Measurements from ENCODE around the gene PGBD2. TPM values are rescaled to one million over a fixed set of nuclear protein-coding genes. Genes with fewer than 3 reads are reported as not detected.

Gene PGBD2
- total and polyA plus RNA-seq, 9 of the 15 experiments (the other 6 are each of a cell fraction or from before 2014, with no cell fraction given) = 11.9 to 21.8 (median 14.7) TPM

GRCh38 chr1:248926401-248927182, 20.6 kb downstream of the PGBD2 start (continued):
- TF ChIP-seq IRF2 (CRISPR knock-in tag; IDR thresholded peaks at IDR 0.05) (no peak), STAT5B (CRISPR knock-in tag; IDR thresholded peaks at IDR 0.05) (no peak), BDP1 (IDR thresholded peaks at IDR 0.05; ENCODE audit: insufficient read depth, insufficient read length) (no peak), SFPQ (IDR thresholded peaks at IDR 0.05; ENCODE audit: low read depth, low read length) (no peak), CBX5 (IDR thresholded peaks at IDR 0.05; ENCODE audit: borderline replicate concordance, low read depth) (no peak), NFXL1 (CRISPR knock-in tag; IDR thresholded peaks at IDR 0.05) (no peak), PCBP1 (IDR thresholded peaks at IDR 0.05; ENCODE audit: low read depth, low read length, poor library complexity, severe bottlenecking) (no peak), TFE3 (CRISPR knock-in tag; IDR thresholded peaks at IDR 0.05) (no peak), TAF9B (IDR thresholded peaks at IDR 0.05; ENCODE audit: partially characterized antibody) (no peak), CGGBP1 (CRISPR knock-in tag; IDR thresholded peaks at IDR 0.05) (no peak), JUND (IDR thresholded peaks at IDR 0.05; ENCODE audit: borderline replicate concordance, low read depth, low read length) (peak; percentile 88), JUND (tag; IDR thresholded peaks at IDR 0.05; ENCODE audit: borderline replicate concordance, low read depth, low read length) (peak; percentile 83; the same call in 2 of the 3 replicates), FOXP1 (CRISPR knock-in tag; IDR thresholded peaks at IDR 0.05) (no peak), HDAC8 (tag; IDR thresholded peaks at IDR 0.05) (no peak), CHD1 (IDR thresholded peaks at IDR 0.05; ENCODE audit: low read length) (no peak), L3MBTL2 (IDR thresholded peaks at IDR 0.05) (peak; percentile 47), ZNF395 (CRISPR knock-in tag; IDR thresholded peaks at IDR 0.05) (no peak), GATA2 (CRISPR knock-in tag; IDR thresholded peaks at IDR 0.05) (peak; percentile 66; the same call in 1 of the 2 replicates)
- TF ChIP-seq, protein P1, sequence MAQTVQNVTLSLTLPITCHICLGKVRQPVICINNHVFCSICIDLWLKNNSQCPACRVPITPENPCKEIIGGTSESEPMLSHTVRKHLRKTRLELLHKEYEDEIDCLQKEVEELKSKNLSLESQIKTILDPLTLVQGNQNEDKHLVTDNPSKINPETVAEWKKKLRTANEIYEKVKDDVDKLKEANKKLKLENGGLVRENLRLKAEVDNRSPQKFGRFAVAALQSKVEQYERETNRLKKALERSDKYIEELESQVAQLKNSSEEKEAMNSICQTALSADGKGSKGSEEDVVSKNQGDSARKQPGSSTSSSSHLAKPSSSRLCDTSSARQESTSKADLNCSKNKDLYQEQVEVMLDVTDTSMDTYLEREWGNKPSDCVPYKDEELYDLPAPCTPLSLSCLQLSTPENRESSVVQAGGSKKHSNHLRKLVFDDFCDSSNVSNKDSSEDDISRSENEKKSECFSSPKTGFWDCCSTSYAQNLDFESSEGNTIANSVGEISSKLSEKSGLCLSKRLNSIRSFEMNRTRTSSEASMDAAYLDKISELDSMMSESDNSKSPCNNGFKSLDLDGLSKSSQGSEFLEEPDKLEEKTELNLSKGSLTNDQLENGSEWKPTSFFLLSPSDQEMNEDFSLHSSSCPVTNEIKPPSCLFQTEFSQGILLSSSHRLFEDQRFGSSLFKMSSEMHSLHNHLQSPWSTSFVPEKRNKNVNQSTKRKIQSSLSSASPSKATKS (CRISPR knock-in tag; IDR thresholded peaks at IDR 0.05) = no peak
